ENCODE measurements around the gene MAPK8IP3.
"Not testable (repeated sequence)": the region's sequence is repeated elsewhere in the genome, so short reads cannot be mapped to it uniquely, and the experiment has no call there.

MAPK8IP3 gene

GRCh38 chr16:1786242-1787055 is 80.5 kb downstream of the MAPK8IP3 start:
- DNase-seq (ENCODE audit: low spot score) = no peak

GRCh38 chr16:1787056-1787321 is 81.0 kb downstream of the MAPK8IP3 start:
- no peak for DNase-seq (ENCODE audit: low spot score)

DNA sequence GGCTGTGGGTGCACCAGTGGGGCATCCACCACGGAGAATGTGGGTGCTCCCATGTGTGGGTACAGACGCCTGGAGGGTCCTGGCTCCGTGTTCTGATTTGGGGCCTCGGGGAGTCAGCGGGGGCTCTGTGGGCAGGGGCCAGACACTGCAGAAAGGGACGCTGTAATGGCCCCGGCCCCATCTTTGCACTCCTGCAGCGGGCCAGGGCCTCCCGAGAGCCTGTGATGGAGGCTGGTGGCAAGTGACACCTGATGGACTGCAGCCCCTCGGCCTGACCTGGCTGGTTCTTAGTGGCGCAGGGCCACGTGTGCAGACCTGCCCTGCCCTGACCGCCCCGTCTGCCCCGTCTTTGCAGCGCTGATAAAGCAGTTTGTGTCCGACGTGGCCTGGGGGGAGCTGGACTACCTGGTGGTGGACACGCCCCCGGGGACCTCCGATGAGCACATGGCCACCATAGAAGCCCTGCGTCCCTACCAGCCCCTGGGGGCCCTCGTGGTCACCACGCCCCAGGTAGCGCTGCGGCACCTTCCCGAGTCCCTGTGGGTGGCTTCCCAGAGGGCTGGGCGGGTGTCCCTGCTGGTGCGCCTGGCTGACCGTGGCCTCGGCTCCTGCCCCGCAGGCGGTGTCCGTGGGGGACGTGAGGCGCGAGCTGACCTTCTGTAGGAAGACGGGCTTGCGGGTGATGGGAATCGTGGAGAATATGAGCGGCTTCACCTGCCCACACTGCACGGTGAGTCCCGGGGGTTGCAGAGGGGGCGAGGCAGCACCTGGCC is 81.5 kb downstream of the MAPK8IP3 start:
- no peak for DNase-seq (ENCODE audit: low spot score)

- DNase-seq (ENCODE audit: low spot score) = no peak
These were observed 82.2 kb downstream of the MAPK8IP3 start for GRCh38 chr16:1788095-1788707.

DNA sequence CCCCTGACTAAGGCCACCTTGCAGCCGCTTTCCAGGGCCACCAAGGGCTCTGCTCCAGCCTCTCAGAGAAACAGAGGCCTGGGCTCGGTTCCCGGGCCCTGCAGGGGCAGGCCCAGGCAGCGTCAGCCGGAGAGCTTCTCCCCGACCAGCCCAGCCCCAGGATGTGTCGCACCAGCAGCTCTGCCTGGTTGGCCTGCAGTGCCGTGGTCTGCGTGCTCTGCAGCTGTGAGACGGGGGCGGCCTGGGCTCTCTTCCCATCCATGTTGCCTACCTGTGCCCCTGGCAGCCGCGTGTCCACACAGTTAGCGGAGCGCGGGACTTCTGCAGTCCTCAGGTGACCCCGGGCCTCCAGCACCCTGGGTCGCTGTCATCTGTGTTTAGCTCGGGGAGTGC is 82.7 kb downstream of the MAPK8IP3 start:
- no peak for DNase-seq (ENCODE audit: low spot score)

- no peak for DNase-seq (ENCODE audit: low spot score)
These were observed 83.6 kb downstream of the MAPK8IP3 start for GRCh38 chr16:1789643-1790045.

GRCh38 chr16:1790261-1790610 is 84.2 kb downstream of the MAPK8IP3 start:
- DNase-seq (ENCODE audit: low spot score) = no peak

GRCh38 chr16:1790611-1791255 is 84.7 kb downstream of the MAPK8IP3 start:
- DNase-seq (ENCODE audit: low spot score) = no peak

GRCh38 chr16:1791256-1791942 is 85.4 kb downstream of the MAPK8IP3 start:
- DNase-seq (ENCODE audit: low spot score) = no peak

DNA sequence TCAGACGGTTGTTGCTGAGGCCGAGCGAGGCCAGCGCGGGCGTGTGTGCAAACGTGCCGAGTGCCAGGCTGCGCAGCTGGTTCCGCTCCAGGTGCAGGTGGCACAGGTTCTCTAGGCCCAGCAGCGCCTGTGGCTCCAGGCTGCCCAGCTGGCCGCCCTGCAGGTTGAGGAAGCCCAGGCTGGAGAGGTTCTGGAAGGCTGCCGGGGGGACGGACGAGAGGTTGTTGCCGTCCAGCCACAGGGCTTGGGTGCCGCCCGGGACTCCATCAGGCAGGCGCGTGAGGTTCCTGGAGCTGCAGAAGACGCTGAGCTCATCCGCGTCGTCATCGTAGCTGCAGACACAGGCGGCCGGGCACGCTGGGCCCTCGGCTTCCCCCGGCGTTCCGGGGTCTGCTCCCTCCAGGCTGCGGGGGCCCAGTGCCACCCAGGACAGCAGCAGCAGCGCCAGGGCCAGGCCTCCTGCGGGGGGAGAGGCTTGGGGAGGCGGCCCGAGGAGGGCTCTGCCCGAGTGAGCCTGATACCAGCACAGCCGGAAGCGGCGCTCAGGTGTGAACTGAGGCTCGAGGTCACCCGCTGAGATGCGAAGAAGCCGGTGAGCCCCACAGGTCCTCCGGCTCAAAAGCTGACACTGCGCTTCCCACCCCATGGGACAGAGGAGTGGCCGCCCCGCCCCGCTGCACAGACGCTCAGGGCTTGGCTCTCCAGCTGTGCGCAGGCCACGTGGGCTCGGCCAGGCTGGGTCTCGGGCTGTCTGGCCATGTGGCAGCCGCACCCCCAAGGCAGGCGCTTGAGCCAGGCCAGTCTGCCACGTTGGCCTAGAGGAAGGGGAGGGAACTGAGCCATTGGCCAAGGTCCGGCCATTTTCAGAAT is 86.2 kb downstream of the MAPK8IP3 start:
- no peak for DNase-seq (ENCODE audit: low spot score)

DNA sequence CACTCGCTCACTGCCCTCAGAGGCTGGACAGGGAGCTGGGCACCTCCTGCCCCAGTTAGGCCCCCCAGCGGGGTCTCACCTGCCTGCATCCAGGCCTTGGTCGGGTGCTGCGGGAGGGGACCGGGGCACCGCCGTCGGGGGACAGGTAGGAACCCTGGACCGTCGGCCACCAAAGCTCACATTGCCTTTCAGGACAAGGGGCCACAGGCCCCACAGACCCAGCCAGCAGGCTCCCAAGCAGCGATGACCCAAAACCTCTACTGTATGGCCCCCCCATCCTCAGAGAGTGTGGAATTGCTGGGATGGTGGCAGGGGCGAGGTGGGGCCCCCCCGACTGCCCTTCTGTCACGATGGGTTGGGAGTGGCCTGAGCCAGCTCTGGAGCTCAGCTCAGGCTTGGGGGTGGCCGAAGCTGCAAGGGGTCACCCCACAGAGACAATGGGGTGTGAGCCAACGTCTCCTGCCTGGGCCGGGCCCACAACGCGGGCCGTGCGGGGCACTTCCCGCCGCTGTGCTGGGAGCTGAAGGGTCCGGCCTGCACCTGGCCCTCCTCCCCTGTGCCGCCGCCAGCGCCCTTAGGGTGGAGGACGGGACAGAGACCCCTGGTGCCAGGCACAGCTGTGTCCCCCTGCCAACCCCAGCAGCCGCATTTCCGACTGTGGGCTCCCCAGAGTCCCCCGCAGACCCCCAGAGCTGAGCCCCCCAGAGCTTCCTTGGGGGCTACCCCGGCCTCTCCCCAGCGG is 87.0 kb downstream of the MAPK8IP3 start:
- DNase-seq (ENCODE audit: low spot score) = no peak

DNA sequence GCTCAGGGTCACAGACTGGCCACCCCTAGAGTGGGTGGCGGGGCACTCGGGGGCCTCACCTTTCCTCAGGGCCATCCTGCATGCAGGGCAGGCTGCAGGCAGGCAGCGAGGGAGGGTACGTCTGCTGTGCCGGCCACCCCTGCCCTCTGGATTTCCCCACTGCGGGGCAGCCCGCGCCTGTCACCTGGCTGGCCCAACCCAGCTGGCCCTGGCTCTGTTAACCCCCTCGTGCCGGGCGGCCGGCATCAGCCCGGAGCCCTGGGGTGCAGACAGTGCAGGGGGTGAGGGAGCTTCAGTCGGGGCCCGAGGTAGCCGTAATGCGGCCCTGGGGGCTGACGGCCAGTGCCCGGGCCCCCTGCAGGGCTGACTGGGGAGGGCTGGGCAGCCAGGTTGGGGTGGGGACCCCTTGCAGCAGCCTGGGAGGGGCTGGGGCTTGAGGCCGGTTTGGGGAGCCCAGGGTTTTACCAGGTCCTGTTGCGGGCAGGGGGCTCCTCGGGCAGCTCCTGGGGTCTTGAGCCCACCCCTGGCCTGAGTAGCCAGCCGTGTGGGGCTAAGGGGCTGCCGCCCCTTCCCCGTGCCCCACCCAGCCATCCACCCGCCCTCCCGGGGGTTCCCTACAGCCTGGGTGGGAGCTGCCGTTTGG is 87.7 kb downstream of the MAPK8IP3 start, which contains the start of gene IGFALS:
Gene IGFALS (minus strand): TSS at position 128 of the 643 bp plus-strand sequence. CDS start 53 bp downstream, at position 75.
- DNase-seq (ENCODE audit: low spot score) = no peak

DNA sequence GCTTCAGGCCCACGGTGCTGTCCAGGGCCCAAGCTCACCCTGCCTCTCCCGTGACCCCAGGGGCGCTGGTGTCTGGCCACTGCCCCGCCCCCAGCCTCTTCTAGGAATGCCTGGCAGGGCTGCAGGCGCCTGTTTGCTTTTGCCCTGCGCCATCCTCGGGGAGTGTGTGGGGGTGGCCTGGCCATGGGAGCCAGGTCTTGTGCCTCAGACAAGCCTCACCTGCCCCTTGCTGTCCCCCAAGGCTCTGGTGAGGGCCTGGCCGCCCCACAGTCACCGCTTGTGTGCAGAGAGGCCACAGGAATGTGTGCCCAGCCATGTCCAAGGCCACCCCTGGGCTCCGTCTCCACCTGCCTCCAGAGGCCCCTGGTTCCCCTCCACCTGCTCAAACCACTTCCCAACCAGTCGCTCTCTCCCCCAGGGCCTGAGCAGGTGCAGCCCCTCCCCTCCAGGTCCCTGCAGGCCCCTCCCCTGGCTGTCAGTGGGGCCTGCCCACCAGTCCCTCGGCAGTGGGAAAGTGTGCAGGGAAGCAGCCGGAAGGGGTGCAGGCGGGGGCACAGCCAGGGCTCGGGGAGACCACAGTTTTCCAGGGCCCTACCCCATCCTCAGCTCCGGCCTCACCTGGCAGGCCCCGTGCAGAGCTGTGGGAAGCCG is 88.4 kb downstream of the MAPK8IP3 start:
- DNase-seq (ENCODE audit: low spot score) = no peak

DNA sequence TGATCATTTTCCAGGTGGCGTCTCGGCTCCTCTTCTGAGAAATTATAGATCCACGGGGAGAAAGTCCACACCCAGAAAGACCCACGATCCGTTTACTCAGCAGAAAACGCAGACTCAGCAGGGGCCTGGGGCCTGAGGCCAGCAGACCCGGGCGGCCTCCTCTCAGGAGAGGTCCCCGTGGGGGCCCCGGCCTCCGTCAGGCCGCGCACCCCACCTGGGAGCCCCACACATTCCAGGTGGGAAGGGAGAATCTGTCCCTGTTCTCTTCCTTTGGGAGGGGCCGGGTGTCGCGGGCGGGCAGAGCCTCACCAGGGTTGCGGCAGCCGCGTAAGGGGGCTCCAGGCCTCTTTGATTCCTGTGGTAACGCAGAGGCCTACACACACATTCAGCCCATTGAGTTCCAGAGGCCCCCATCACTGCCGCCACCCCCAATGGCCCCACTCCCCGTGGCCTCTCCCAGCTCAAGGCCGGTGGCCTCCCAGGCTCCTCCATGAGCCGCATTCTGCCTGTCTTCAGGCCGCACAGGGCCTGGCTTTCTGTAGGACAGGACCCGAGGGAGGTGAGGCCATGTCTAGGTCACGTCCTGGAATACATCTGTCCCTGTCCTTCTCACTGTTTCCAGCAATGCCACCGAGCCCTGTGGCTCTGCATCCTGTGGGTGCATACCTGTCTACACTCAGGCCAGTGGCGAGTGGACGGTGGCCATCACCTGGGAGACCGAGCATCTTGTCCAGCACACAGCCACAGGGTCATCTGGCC is 89.1 kb downstream of the MAPK8IP3 start:
- no peak for DNase-seq (ENCODE audit: low spot score)

DNA sequence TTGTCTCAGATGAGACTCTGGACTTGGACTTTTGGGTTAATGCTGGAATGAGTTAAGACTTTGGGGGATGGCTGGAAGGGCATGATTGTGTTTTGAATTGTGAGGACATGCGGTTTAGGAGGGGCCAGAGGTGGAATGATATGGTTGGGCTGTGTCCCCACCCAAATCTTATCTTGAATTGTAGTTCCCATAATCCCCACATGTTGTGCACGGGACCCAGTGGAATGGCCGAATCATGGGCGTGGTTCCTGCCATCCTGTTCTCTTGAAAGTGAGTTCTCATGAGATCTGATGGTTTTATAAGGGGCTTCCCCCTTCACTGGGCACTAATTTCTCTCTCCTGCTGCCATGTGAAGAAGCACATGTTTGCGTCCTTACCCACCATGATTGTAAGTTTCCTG is 93.3 kb downstream of the MAPK8IP3 start:
- DNase-seq (ENCODE audit: low spot score) = not testable (repeated sequence)

DNA sequence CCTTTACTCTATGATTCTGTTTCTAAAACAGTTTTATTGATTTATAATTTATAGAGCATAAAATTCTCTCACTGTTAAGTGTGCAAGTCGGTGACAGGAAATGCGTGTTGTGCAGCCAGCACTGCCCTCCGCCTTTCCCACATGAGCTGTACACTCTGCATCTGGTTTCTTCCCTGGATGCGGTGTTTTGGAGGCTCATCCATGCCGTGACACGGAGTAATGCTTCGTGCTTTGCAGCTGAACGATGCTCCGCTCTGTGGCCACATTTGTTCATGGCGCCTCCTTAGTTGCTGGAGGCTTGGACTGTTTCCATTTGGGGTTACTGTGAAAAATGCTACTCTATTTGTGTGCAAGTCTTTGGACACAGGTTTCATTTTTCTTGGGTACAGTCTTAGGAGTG is 94.7 kb downstream of the MAPK8IP3 start:
- DNase-seq (ENCODE audit: low spot score) = no peak

DNA sequence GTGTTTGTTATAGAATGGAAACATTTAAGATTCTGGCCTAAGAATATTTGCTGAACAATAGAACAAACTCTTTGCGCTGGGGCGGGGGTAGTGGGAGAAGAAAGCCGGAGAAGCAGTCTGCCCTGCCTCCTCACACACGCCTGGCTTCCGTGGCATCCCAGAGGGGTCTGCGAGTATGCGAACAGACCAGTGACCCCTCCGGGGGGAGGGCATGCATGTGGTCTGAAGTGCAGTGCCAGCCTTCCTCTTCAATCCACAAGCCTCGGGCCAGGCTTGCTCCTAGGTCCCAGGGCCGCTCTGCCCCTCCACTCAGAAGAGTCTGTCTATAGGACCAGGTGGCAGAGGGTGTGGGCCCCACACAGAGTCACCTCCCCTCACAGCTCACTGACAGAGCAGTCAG is 101.6 kb downstream of the MAPK8IP3 start:
- no peak for DNase-seq (ENCODE audit: low spot score)

DNA sequence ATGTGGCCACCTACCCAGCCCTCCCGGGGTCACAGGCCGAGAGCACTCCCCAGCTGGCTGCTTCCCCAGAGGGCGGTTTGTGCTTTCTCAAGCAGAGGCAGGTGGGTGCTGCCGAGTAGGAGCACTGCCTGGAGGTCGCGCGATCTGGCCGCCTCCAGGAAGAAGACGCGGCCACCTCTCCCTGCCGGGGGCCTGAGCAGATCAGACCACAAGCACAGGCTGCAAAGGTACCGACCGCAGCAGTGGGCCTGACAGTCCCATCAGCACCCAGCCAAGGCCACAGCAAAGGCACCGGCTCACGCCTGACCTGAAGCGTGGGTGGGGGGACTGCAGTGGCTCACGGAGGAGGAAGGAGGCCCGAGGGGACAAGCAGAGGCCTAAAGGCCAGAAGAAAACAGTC is 102.7 kb downstream of the MAPK8IP3 start:
- DNase-seq (ENCODE audit: low spot score) = no peak
